T-helper 1 cell treated with Interleukin-12 subunit alpha and Interleukin-12 subunit beta and Interleukin-4 antibody, amounts not matched to agents 30 μg/mL and 1 μg/mL, for 36 hours (primary cell): ENCODE results near the gene NODAL.

Source experiments
- H3K27ac Mint-ChIP-seq: one replicate; pipeline ENCODE4 v1.8.0; 2021; ENCODE audit warnings: mild to moderate bottlenecking, mixed read lengths
- H3K27me3 Mint-ChIP-seq: one replicate; pipeline ENCODE4 v1.8.0; 2021; ENCODE audit warnings: low read depth, mixed read lengths
- H3K36me3 Mint-ChIP-seq: one replicate; pipeline ENCODE4 v1.8.0; 2021; ENCODE audit warnings: low read depth, mixed read lengths
- H3K4me1 Mint-ChIP-seq: one replicate; pipeline ENCODE4 v1.8.0; 2021; ENCODE audit warnings: low read depth, mixed read lengths
- H3K4me3 Mint-ChIP-seq: one replicate; pipeline ENCODE4 v1.8.0; 2021; ENCODE audit warnings: mild to moderate bottlenecking, moderate library complexity, mixed read lengths
- H3K9me3 Mint-ChIP-seq: one replicate; pipeline ENCODE4 v1.8.0; 2021; ENCODE audit warnings: mixed read lengths

The NODAL gene

GRCh38 chr10:70399177-70399576 is 42.3 kb downstream of the NODAL start:
- Mint-ChIP-seq H3K4me3 (no peak overlapping the region), H3K4me1 (peaks cover 3% of the 10 kb centered on the region)

GRCh38 chr10:70396140-70396539 is 45.3 kb downstream of the NODAL start:
- no peaks in the 10 kb centered on the region for H3K9me3 Mint-ChIP-seq

More at GRCh38 chr10:70399177-70399576, 42.3 kb downstream of the NODAL start:
- Mint-ChIP-seq H3K27ac (no peak overlapping the region), H3K27me3 (peaks cover 4% of the 10 kb centered on the region), H3K36me3 (no peaks in the 10 kb centered on the region), H3K9me3 (no peaks in the 10 kb centered on the region)

GRCh38 chr10:70391654-70392053 is 49.8 kb downstream of the NODAL start:
- no peaks in the 10 kb centered on the region for H3K9me3 Mint-ChIP-seq

More at GRCh38 chr10:70396140-70396539, 45.3 kb downstream of the NODAL start:
- Mint-ChIP-seq H3K4me3 (no peak overlapping the region), H3K27me3 (peaks cover 18% of the 10 kb centered on the region), H3K36me3 (no peaks in the 10 kb centered on the region), H3K27ac (no peak overlapping the region), H3K4me1 (no peaks in the 10 kb centered on the region)

More at GRCh38 chr10:70391654-70392053, 49.8 kb downstream of the NODAL start:
- H3K36me3 Mint-ChIP-seq = no peaks in the 10 kb centered on the region
- no peak overlapping the region for H3K4me3 Mint-ChIP-seq
- H3K4me1 Mint-ChIP-seq = peaks cover 2% of the 10 kb centered on the region
- H3K27me3 Mint-ChIP-seq = peaks cover 38% of the 10 kb centered on the region
- no peak overlapping the region for H3K27ac Mint-ChIP-seq
